Thoracic aorta endothelial cell (primary cell): ENCODE results near the gene SYAP1. TPM values are rescaled to one million over a fixed set of nuclear protein-coding genes. Genes with fewer than 3 reads are reported as not detected.

Experiments
- small RNA-seq: library from RNA; depleted of rRNA; stranded (forward); fragments of <200 nt; gene quantifications from one replicate; pipeline ENCODE3, GENCODE V24; 2012
- total RNA-seq: library from RNA; depleted of rRNA; stranded (reverse); fragments of >200 nt; gene quantifications from 2 replicates; pipeline ENCODE4 v1.2.3, GENCODE V29; 2012

Gene SYAP1, protein sequence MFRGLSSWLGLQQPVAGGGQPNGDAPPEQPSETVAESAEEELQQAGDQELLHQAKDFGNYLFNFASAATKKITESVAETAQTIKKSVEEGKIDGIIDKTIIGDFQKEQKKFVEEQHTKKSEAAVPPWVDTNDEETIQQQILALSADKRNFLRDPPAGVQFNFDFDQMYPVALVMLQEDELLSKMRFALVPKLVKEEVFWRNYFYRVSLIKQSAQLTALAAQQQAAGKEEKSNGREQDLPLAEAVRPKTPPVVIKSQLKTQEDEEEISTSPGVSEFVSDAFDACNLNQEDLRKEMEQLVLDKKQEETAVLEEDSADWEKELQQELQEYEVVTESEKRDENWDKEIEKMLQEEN
- 31.6 and 43.2 TPM in 2 replicates for total RNA-seq

DNA sequence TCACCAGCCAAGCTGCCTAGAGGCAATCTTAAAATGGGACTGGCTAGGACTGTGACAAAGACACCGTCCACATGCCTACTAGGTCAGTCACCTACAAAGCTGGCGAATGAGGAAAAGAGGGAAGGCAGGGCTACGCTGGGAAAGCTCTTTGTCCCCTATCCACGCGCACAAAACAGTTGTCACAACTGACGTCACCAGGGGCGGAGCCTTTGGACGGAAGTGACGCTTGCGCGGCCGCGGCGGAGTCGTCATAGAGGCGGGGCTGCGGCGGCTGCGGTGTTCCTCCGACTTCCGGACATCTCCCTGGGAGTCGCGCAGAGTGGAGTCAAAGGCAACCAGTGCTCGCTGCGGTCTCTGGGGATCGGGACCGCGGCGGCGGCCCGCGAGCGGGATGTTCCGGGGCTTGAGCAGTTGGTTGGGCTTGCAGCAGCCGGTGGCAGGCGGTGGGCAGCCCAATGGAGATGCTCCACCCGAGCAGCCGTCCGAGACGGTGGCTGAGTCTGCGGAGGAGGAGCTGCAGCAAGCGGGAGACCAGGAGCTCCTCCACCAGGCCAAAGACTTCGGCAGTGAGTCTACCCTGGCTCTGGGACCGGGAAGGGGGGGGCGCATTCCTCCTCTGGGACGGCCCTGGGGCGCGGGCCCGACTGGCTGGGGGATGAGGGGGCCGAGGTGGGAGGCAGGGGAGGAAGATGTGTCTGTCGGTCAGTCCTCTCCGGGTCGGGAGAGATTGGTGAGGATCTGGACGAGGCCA lies at the start of gene SYAP1:
SYAP1 (plus strand) TSS at position 279 of the 751 bp plus-strand sequence; CDS start at position 392, 113 bp downstream.

DNA sequence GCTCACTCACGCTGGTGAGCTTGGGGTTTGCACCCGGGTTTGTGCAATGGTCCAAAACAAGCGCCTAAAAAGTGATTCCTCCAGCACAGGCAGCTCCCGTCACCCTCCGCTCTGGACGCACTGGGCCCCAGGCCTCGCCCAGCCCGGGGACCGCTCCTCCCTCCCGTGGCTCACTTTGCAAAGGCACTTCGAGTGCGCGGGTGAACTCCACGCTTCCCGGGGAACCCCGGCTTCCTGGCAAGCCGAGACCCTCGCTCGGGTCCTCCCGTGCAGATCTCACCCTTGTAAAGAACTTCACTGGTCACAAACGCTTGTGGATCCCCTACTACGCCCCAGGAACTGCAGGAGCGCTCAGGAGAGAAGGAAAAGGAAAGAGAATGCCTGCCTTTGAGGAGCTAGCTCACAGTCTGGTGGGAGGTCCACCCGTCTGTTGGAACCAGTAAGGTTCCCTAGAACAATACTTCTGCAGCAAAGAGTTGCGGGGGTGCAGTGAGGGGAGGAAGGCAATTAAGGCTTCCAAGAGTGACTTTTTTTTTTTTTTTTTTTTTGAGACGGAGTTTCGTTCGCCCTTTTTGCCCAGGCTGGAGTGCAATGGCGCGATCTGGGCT lies 6.8 kb upstream of the SYAP1 start, which contains the start of gene CTPS2:
CTPS2 (minus strand) TSS at position 122 of the 608 bp plus-strand sequence. CDS start 9,767 bp downstream, outside the sequence.

DNA sequence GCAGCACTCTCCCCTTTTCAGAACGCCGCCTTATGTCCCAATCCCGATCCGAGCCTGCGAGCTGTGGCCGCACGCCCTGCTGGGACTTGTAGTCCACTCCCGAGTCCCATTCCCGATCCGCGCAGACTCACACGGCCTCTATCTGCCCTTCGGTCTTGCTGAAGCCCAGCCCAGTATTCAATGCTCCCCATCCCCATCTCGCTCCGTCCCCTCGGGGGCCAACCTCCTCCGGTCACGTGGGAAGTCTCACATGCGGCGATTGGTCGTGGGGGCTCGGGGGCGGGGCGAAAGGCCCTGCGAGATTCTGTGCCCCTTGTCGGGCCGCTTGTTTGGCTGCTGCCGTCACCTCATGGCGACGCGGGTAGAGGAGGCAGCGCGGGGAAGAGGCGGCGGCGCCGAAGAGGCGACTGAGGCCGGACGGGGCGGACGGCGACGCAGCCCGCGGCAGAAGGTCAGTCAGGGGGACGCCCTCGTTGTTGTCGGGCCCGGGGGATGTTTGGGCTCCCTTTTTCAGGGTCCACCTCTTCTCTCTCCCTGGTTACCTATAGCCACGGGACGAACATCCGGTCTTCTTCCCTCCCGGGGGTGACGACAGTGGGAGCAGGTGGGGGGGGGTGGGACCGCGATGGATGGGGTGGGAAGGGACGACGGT lies 66.9 kb downstream of the SYAP1 start, which contains the start of gene TXLNG:
TXLNG (plus strand) TSS at position 328 of the 652 bp plus-strand sequence; CDS start at position 350, 22 bp downstream.

Small RNAs within 50 kb of the gene (small RNA-seq; reads per million reads assigned to genes)
- not detected for gene RNU7-56P
- not detected for gene RPL12P49

Other genes with a start within 250 kb of the SYAP1 start
- not detected in 2 replicates for gene S100G, start 69.5 kb upstream of the SYAP1 start, total RNA-seq
- 16.5 and 18.5 TPM in 2 replicates for gene CTPS2, start 6.9 kb upstream of the SYAP1 start, total RNA-seq
- gene TXLNG, start 66.9 kb downstream of the SYAP1 start, total RNA-seq, result 11.2 and 19.3 TPM in 2 replicates
- gene RBBP7, start 150.8 kb downstream of the SYAP1 start, total RNA-seq, result 179 and 189 TPM in 2 replicates
- 4.4 and 6.5 TPM in 2 replicates for gene REPS2, start 227.0 kb downstream of the SYAP1 start, total RNA-seq